Fibroblast of lung (primary cell): ENCODE results near the gene TAP2. TPM values are rescaled to one million over a fixed set of nuclear protein-coding genes. Genes with fewer than 3 reads are reported as not detected.

Experiments used
- DNase-seq, 2 donors: peaks; one replicate each; pipeline versions ENCODE4 v3.0.0 to v3.0.0-alpha.2; 2010; ENCODE audit warnings: low read depth in 2 of 2
- H2AFZ ChIP-seq: 2 replicates; pipeline ENCODE4 v1.5.1; 2012; ENCODE audit warnings: low read length, control low read depth, inconsistent platforms
- H3K27ac ChIP-seq: 2 replicates; pipeline ENCODE4 v1.5.1; 2011; ENCODE audit warnings: low read length, control low read depth; ENCODE audit not compliant: insufficient read depth
- H3K27me3 ChIP-seq: 2 replicates; pipeline ENCODE4 v1.5.1; 2011; ENCODE audit warnings: mild to moderate bottlenecking, low read length; ENCODE audit not compliant: control insufficient read depth, insufficient read depth
- H3K36me3 ChIP-seq: 2 replicates; pipeline ENCODE4 v1.5.1; 2011; ENCODE audit warnings: low read length; ENCODE audit not compliant: control insufficient read depth, insufficient read depth
- H3K4me1 ChIP-seq: 2 replicates; pipeline ENCODE4 v1.5.1; 2011; ENCODE audit warnings: low read length; ENCODE audit not compliant: control insufficient read depth, insufficient read depth; ENCODE audit errors: extremely low read depth
- H3K4me2 ChIP-seq: 2 replicates; pipeline ENCODE4 v1.5.1; 2011; ENCODE audit warnings: low read length, control low read depth; ENCODE audit not compliant: insufficient read depth; ENCODE audit errors: extremely low read depth
- H3K4me3 ChIP-seq, 4 experiments: fragments of 200-600 bp in 1 of 4; sonication (generic) in 1 of 4; replicated peaks in 1 of 4; 2 replicates each; pipeline ENCODE4 v1.5.1; 2011 to 2016; ENCODE audit warnings: low read length in 4 of 4, low read depth in 3 of 4, mild to moderate bottlenecking in 3 of 4, control low read depth in 2 of 4, inconsistent platforms in 1 of 4, mixed read lengths in 1 of 4; ENCODE audit not compliant: insufficient read depth in 1 of 4; ENCODE audit errors: control extremely low read depth in 1 of 4
- H3K79me2 ChIP-seq: 2 replicates; pipeline ENCODE4 v1.5.1; 2012; ENCODE audit warnings: mild to moderate bottlenecking, low read length, inconsistent platforms; ENCODE audit not compliant: control insufficient read depth, insufficient read depth
- H3K9ac ChIP-seq: 2 replicates; pipeline ENCODE4 v1.5.1; 2011; ENCODE audit warnings: mild to moderate bottlenecking, low read length, control low read depth; ENCODE audit not compliant: insufficient read depth
- H3K9me3 ChIP-seq: 2 replicates; pipeline ENCODE4 v1.5.1; 2012; ENCODE audit warnings: low read depth, low read length; ENCODE audit not compliant: control insufficient read depth, insufficient read depth
- H4K20me1 ChIP-seq: 2 replicates; pipeline ENCODE4 v1.5.1; 2011; ENCODE audit warnings: low read length; ENCODE audit not compliant: control insufficient read depth, insufficient read depth; ENCODE audit errors: extremely low read depth
- EZH2 ChIP-seq: IDR thresholded peaks from 2 replicates; pipeline ENCODE4 v1.5.1; 2012; ENCODE audit warnings: low read length, control low read depth, mild to moderate bottlenecking; ENCODE audit errors: missing control alignments
- polyA plus RNA-seq, 2 donors: library from polyadenylated mRNA; depleted of rRNA in 1 of 2; stranded (reverse) in 1 of 2; unstranded in 1 of 2; fragments of >200 nt; gene quantifications; 2 replicates each; pipeline ENCODE4 v1.2.1, GENCODE V29; 2011 to 2012; ENCODE audit warnings: missing spikeins in 1 of 2
- total RNA-seq: library from RNA; depleted of rRNA; stranded (reverse); fragments of >200 nt; gene quantifications from 2 replicates; pipeline ENCODE4 v1.2.1, GENCODE V29; 2014
- TF ChIP-seq, protein P1 (sequence below), 2 donors: IDR thresholded peaks in 1 of 2; conservative IDR thresholded peaks in 1 of 2; 1 replicate in 1 of 2; 2 replicates in 1 of 2; pipeline ENCODE4 v1.5.1; 2011 to 2012; ENCODE audit warnings: low read length in 2 of 2, control low read depth in 1 of 2, inconsistent platforms in 1 of 2, low read depth in 1 of 2, mild to moderate bottlenecking in 1 of 2

Gene TAP2
- total and polyA plus RNA-seq, 2 donors (not counting 1 experiment from before 2014, with no cell fraction given), result 20.7 to 27.7 TPM

DNA sequence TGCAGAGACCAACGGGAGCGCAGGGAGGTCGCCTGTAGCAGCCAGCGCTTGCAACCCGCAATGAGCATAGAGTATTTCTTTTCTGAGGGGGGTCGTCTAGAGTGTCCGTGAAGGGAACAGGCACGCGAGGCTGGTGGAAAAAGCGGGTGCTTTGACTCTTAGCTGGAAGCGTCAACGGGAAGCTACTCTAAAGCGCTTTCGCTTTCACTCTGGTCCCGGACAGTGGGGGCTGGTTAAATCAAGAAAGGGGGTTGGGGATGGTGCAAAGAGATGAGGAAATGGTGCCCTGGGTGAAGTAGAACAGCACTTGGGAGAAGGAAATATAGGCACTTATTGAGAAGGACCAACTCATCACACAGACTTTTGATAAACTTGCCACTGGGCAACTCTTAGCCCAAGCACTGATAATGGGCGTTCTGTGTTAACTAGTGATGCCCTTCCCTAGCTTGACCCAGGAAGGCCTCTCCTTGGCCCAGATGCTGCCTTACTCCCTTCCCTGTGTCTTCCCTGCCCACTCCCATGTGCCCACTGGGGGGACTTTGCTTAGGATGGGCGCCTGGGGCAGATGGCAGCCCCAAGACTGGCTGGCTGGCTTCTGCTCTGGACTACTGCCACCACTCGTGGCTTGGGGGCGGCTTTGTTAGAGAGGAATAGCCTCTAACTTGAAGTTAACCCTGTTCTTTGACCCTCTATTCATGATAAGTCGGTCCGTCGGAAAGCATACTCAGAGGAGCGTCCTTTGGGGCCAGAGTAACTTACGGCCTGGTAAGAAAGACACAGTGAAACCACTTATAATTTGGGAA, 16.0 kb upstream of the TAP2 start:
- Histone ChIP-seq H3K79me2 (peaks cover 12% of the 10 kb centered on the region), H3K4me3 (peak overlapping the region; percentile 74 to 97 (median 92)), H3K9me3 (no peaks in the 10 kb centered on the region), H4K20me1 (no peaks in the 10 kb centered on the region), H3K4me1 (peaks cover 6% of the 10 kb centered on the region), H3K27me3 (no peaks in the 10 kb centered on the region), H3K9ac (peak overlapping the region; percentile 78), H3K4me2 (peak overlapping the region; percentile 33), H2AFZ (peak overlapping the region; percentile 80), H3K27ac (peak overlapping the region; percentile 90), H3K36me3 (peaks cover 10% of the 10 kb centered on the region)
- peak; percentile 20 to 52 for DNase-seq
- TF ChIP-seq, protein P1, sequence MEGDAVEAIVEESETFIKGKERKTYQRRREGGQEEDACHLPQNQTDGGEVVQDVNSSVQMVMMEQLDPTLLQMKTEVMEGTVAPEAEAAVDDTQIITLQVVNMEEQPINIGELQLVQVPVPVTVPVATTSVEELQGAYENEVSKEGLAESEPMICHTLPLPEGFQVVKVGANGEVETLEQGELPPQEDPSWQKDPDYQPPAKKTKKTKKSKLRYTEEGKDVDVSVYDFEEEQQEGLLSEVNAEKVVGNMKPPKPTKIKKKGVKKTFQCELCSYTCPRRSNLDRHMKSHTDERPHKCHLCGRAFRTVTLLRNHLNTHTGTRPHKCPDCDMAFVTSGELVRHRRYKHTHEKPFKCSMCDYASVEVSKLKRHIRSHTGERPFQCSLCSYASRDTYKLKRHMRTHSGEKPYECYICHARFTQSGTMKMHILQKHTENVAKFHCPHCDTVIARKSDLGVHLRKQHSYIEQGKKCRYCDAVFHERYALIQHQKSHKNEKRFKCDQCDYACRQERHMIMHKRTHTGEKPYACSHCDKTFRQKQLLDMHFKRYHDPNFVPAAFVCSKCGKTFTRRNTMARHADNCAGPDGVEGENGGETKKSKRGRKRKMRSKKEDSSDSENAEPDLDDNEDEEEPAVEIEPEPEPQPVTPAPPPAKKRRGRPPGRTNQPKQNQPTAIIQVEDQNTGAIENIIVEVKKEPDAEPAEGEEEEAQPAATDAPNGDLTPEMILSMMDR (conservative IDR thresholded peaks at IDR 0.05 in 1 of 2, IDR thresholded peaks at IDR 0.05 in 1 of 2; ENCODE audit: low read depth in 1 of 2, low read length in 2 of 2), result peak in 1 of 2 donors; percentile 1
- TF ChIP-seq EZH2, result no peak

DNA sequence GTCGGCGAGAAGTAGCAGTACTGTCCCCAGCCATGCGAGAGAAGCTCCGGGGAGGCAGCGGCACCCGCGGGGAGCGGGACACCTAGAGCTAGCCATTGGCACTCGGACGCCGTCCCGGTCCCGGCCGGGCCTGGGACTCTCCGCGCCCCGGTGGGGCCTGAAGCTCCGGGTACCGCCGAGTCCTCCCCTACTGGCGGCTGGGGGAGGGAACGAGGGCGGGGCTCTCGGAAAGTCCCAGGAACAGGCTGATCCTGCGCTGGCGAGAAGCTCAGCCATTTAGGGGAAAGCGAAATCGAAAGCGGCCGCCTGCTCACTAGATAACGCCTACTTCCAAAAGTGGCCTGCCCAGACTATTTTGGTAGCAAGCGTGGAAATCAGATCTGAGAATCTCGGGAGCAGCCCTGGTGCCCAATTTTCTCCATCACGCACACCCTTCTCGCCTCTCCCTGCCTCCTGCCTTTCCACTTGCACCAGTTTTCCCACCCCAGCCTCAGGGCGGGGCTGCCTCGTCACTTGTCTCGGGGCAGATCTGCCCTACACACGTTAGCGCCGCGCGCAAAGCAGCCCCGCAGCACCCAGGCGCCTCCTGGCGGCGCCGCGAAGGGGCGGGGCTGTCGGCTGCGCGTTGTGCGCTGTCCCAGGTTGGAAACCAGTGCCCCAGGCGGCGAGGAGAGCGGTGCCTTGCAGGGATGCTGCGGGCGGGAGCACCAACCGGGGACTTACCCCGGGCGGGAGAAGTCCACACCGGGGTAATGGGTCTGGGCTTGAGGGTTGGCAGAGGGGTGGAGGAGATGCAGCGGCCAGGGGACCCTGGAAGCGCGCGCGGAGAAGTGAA, 15.2 kb upstream of the TAP2 start, which contains the start of the genes PSMB9 and TAP1:
Gene PSMB9, plus strand, starts transcription at position 652 of the 835 bp plus-strand sequence. Its CDS starts 38 bp downstream, at position 690.
Gene TAP1, minus strand, starts transcription at position 164 of the 835 bp plus-strand sequence. Its CDS starts 68 bp downstream, at position 96.
- Histone ChIP-seq H3K27me3 (no peaks in the 10 kb centered on the region), H3K9me3 (no peaks in the 10 kb centered on the region), H3K4me3 (peak within 1 kb of the TSS; percentile 89 to 97 (median 92)), H3K9ac (peak within 1 kb of the TSS; percentile 78), H3K4me1 (peaks cover 6% of the 10 kb centered on the region), H3K36me3 (peaks cover 10% of the 10 kb centered on the region), H3K79me2 (peaks cover 12% of the 10 kb centered on the region), H3K27ac (peak within 1 kb of the TSS; percentile 90), H4K20me1 (no peaks in the 10 kb centered on the region), H3K4me2 (peak within 1 kb of the TSS; percentile 93), H2AFZ (peak within 1 kb of the TSS; percentile 93)
- TF ChIP-seq, protein P1 (conservative IDR thresholded peaks at IDR 0.05 in 1 of 2, IDR thresholded peaks at IDR 0.05 in 1 of 2; ENCODE audit: low read depth in 1 of 2, low read length in 2 of 2), result peak; percentile 55 to 67
- no peak for TF ChIP-seq EZH2
- peak; percentile 89 to 93 for DNase-seq
